GM12891 (cell line): Measurements from ENCODE around the gene LDB2.
"Not testable (repeated sequence)": the region's sequence is repeated elsewhere in the genome, so short reads cannot be mapped to it uniquely, and the experiment has no call there.

Source experiments
- DNase-seq: peaks from one replicate; pipeline ENCODE4 v3.0.0; 2011; ENCODE audit warnings: low spot score; ENCODE audit not compliant: insufficient read length
- FAIRE-seq: peaks from 2 replicates; lab custom pipeline; 2011; peaks lifted over from hg19 to GRCh38; lab: Jason Lieb, UNC
- PAX5 ChIP-seq: IDR thresholded peaks from 2 replicates; pipeline ENCODE4 v1.6.1; 2011; ENCODE audit warnings: low read length, moderate library complexity, mild to moderate bottlenecking; ENCODE audit not compliant: insufficient read depth, severe bottlenecking
- POLR2A ChIP-seq: IDR thresholded peaks from 2 replicates; pipeline ENCODE4 v1.6.1; 2011; ENCODE audit warnings: low read depth, low read length, control low read depth
- POLR2AphosphoS5 ChIP-seq: IDR thresholded peaks from 2 replicates; pipeline ENCODE4 v1.6.1; 2011; ENCODE audit warnings: low read depth, low read length, control low read depth
- POU2F2 ChIP-seq: IDR thresholded peaks from 2 replicates; pipeline ENCODE4 v1.6.1; 2011; ENCODE audit warnings: low read depth, mild to moderate bottlenecking, control low read depth, low read length, moderate library complexity
- SPI1 ChIP-seq: IDR thresholded peaks from 2 replicates; pipeline ENCODE4 v1.6.1; 2011; ENCODE audit warnings: low read depth, low read length, control low read depth
- TAF1 ChIP-seq: IDR thresholded peaks from 2 replicates; pipeline ENCODE4 v1.6.1; 2011; ENCODE audit warnings: low read depth, low read length, control low read depth

The LDB2 gene

GRCh38 chr4:16572161-16572560 is 326.3 kb downstream of the LDB2 start:
- no peak for DNase-seq
- no peak for TF ChIP-seq SPI1
- TF ChIP-seq POU2F2, result no peak
- no peak for TF ChIP-seq POLR2AphosphoS5
- TF ChIP-seq POLR2A, result no peak
- no peak for TF ChIP-seq TAF1
- TF ChIP-seq PAX5, result no peak
- no peak for FAIRE-seq

- FAIRE-seq, result no peak
- no peak for DNase-seq
Measured at GRCh38 chr4:16569790-16570189, 328.7 kb downstream of the LDB2 start.

GRCh38 chr4:16557316-16557715 is 341.1 kb downstream of the LDB2 start:
- not testable (repeated sequence) for DNase-seq, FAIRE-seq

More at GRCh38 chr4:16569790-16570189, 328.7 kb downstream of the LDB2 start:
- TF ChIP-seq PAX5, result no peak

DNA sequence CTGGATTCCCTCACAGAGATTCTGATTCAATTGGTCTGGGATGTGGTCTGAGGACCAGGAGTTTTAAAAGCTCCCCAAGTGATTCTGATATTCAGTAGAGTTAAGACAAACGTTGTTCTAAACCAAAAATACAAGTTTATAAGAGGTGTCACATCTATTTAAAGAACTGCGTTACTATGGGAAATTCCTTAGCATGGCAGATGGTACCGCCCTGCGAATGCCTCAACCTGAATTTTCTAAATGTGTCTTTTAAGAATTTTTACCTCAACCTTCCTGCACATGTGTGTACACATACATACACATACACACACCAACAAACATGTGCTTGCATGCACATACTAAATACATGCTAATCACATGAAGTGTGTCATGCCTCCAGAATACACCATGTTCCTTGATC is 343.3 kb downstream of the LDB2 start:
- TF ChIP-seq POLR2A (no peak), TAF1 (no peak), POLR2AphosphoS5 (no peak), PAX5 (no peak), SPI1 (no peak)
- no peak for FAIRE-seq
- DNase-seq, result no peak

DNA sequence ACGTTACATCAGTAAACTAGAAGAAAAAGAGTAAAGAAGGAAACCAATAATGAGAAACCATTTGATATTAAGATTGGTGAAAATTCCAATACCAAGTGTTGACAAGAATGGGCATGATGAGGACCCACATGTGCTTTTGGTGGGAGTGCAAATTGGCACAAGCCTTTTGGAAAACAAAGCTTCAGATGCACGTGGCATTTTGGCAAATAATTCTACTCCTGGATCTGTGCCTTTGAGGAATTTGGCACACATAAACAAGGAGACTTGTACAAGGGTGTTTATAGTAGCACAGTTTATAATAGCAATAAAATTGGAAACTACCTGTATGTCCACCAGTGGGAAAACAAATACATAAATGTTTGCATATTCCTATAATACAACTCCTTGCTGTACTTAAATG is 347.9 kb downstream of the LDB2 start:
- FAIRE-seq (no peak), DNase-seq (no peak)
- TF ChIP-seq POLR2AphosphoS5 (no peak), SPI1 (no peak)

- no peak for TF ChIP-seq POLR2A
- TF ChIP-seq TAF1, result no peak
- no peak for TF ChIP-seq SPI1
- TF ChIP-seq POLR2AphosphoS5, result no peak
- TF ChIP-seq POU2F2, result no peak
- TF ChIP-seq PAX5, result no peak
- DNase-seq, result no peak
- FAIRE-seq, result no peak
Measured at GRCh38 chr4:16545656-16546055, 352.8 kb downstream of the LDB2 start.

- FAIRE-seq (no peak), DNase-seq (no peak)
- TF ChIP-seq SPI1, result no peak
- no peak for TF ChIP-seq POU2F2
- TF ChIP-seq PAX5, result no peak
- no peak for TF ChIP-seq POLR2A
- no peak for TF ChIP-seq TAF1
- TF ChIP-seq POLR2AphosphoS5, result no peak
Measured at GRCh38 chr4:16544869-16545268, 353.6 kb downstream of the LDB2 start.

GRCh38 chr4:16544251-16544721 is 354.2 kb downstream of the LDB2 start:
- DNase-seq (no peak), FAIRE-seq (no peak)
- no peak for TF ChIP-seq POLR2AphosphoS5
- TF ChIP-seq POLR2A, result no peak
- no peak for TF ChIP-seq TAF1
- TF ChIP-seq SPI1, result no peak
- no peak for TF ChIP-seq PAX5
- no peak for TF ChIP-seq POU2F2

DNA sequence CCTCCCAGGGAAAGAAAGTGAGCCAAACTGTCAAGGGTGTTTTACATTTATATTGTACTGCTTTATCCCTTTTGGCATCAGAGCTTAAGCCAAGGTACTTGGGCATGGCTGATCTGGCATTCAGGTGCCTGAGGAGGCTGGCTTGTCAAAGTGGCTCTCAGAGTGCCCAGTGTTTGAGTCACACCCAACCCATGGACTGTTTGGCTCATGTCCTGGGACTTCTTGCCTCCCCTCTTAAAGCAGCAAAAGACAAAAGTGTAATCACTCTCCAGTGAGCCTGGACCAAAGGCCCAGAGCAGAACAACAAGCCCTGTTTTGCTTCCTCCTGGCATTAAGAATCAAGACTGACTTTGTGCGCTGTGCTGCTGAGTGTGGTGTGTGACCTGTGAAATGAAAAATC is 360.5 kb downstream of the LDB2 start:
- no peak for DNase-seq
- TF ChIP-seq POU2F2 (no peak), TAF1 (no peak), SPI1 (no peak), POLR2A (no peak), PAX5 (no peak), POLR2AphosphoS5 (no peak)
- FAIRE-seq, result no peak

DNA sequence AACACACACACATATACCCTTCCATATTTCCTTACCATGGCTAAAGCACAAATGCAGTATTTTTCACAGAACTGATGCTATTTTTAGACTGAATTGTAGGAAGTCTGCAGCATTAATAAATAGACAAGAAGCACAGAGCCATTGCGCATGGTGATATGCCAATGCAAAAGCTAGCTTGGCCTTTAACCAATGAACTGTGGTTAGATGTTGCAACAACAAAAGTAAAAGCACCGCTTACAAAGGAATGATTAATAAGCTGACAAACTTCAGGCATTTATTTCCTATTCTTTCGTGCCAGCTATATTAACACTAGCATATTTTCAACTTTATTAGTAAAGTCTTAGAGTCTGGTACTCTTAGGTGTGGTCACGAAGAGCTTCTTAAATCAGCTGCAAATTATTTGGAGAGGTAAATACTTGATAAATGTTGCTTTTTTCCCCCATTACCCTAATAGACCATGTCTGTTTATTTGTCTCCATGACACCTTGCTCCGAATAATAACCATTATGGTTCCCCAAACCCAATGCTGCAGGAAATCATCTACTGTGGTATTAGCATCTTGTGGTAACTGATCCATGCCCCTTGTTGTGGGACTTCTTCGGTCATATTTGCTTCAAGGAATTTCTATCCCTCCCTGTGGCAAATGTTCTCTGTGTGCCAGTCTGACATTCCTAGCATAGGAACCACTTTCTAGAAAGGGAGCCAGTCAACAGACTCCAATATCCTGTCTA is 366.0 kb downstream of the LDB2 start:
- no peak for DNase-seq
- FAIRE-seq, result no peak
- TF ChIP-seq PAX5 (no peak), POLR2AphosphoS5 (no peak), SPI1 (no peak), TAF1 (no peak), POLR2A (no peak), POU2F2 (no peak)
